ENCODE measurements around the gene SPDYA. TPM values are rescaled to one million over a fixed set of nuclear protein-coding genes. Genes with fewer than 3 reads are reported as not detected.

SPDYA gene
- polyA plus RNA-seq, 1 donor from 2014 or later = 0.46 TPM

DNA sequence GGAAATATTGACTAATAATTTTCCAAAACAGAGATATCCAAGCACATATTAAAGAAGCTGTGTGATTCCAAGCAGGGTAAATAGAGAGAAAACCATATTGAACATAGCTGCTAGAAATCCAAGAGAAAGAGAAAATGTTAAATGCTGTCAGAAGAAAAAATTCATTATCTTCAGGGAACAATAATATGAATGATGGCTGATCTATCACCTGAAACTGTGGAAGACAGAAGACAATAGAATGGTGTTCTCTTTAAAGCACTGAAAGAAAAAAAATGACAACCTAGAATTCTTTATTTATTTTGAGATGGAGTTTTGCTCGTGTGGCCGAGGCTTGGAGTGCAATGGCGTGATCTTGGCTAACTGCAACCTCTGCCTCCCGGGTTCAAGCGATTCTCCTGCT is 41.7 kb upstream of the SPDYA start:
- H3K9me3 ChIP-seq (ENCODE audit: low read length) = no peaks in the 10 kb centered on the region
- H3K9ac ChIP-seq (ENCODE audit: low read length) = no peak overlapping the region
- peaks cover 6% of the 10 kb centered on the region for H3F3A ChIP-seq (ENCODE audit: insufficient read depth, low read length, poor library complexity, severe bottlenecking)
- H2AFZ ChIP-seq (ENCODE audit: low read depth, low read length) = no peak overlapping the region
- peaks cover 15% of the 10 kb centered on the region for H4K20me1 ChIP-seq (ENCODE audit: insufficient read depth)
- no peaks in the 10 kb centered on the region for H3K36me3 ChIP-seq (ENCODE audit: insufficient read depth, low read length)
- no peaks in the 10 kb centered on the region for H3K27me3 ChIP-seq (ENCODE audit: insufficient read depth, low read depth, low read length)
- no peak overlapping the region for H3K4me2 ChIP-seq (ENCODE audit: low read length)
- no peak overlapping the region for H3K27ac ChIP-seq (ENCODE audit: low read length)
- peaks cover 93% of the 10 kb centered on the region for H3K79me2 ChIP-seq (replicated peaks; ENCODE audit: insufficient read depth, low read length)
- H3K4me3 ChIP-seq (ENCODE audit: low read length) = no peak overlapping the region
- no peaks in the 10 kb centered on the region for H3K9me2 ChIP-seq (ENCODE audit: insufficient read depth, low read length)
- TF ChIP-seq EP300 (conservative IDR thresholded peaks at IDR 0.05; ENCODE audit: poor library complexity, severe bottlenecking) = no peak
- TF ChIP-seq TAF1 (IDR thresholded peaks at IDR 0.05; ENCODE audit: low read depth) = no peak
- TF ChIP-seq POLR2AphosphoS5 (IDR thresholded peaks at IDR 0.05) = no peak
- no peak for TF ChIP-seq RAD21 (conservative IDR thresholded peaks at IDR 0.05)

DNA sequence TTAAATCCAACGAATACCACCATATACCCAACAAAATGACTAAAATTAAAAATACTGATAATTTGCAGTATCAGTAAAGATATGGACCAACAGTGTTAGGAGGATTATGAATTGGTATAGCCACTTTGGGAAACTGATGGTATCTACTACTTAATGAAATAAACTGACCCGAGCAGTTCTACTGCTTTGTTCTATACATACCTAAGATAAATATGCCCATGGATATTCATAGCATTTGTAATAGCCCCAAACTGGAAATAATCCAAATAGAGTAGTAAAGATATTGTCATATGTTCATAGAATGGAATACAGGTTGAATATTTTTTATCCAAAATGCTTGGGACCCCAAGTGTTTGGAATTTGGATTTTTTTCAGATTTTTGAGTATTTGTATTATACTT is 38.3 kb upstream of the SPDYA start:
- H3F3A ChIP-seq (ENCODE audit: insufficient read depth, low read length, poor library complexity, severe bottlenecking) = no peaks in the 10 kb centered on the region
- no peaks in the 10 kb centered on the region for H3K9me2 ChIP-seq (ENCODE audit: insufficient read depth, low read length)
- peaks cover 11% of the 10 kb centered on the region for H4K20me1 ChIP-seq (ENCODE audit: insufficient read depth)
- no peaks in the 10 kb centered on the region for H3K27me3 ChIP-seq (ENCODE audit: insufficient read depth, low read depth, low read length)
- H3K36me3 ChIP-seq (ENCODE audit: insufficient read depth, low read length) = no peaks in the 10 kb centered on the region
- H2AFZ ChIP-seq (ENCODE audit: low read depth, low read length) = no peak overlapping the region
- H3K79me2 ChIP-seq (replicated peaks; ENCODE audit: insufficient read depth, low read length) = peaks cover 89% of the 10 kb centered on the region
- H3K27ac ChIP-seq (ENCODE audit: low read length) = no peak overlapping the region
- H3K9ac ChIP-seq (ENCODE audit: low read length) = no peak overlapping the region
- TF ChIP-seq POLR2AphosphoS5 (IDR thresholded peaks at IDR 0.05) (no peak), SMC3 (conservative IDR thresholded peaks at IDR 0.05; ENCODE audit: poor library complexity) (no peak), MXI1 (conservative IDR thresholded peaks at IDR 0.05; ENCODE audit: poor library complexity, severe bottlenecking) (no peak), TAF1 (IDR thresholded peaks at IDR 0.05; ENCODE audit: low read depth) (no peak), EZH2 (IDR thresholded peaks at IDR 0.05; ENCODE audit: borderline replicate concordance, insufficient read depth, low read length, poor library complexity, severe bottlenecking) (no peak), RAD21 (conservative IDR thresholded peaks at IDR 0.05) (no peak), EP300 (conservative IDR thresholded peaks at IDR 0.05; ENCODE audit: poor library complexity, severe bottlenecking) (no peak)
- TF ChIP-seq, protein P1, sequence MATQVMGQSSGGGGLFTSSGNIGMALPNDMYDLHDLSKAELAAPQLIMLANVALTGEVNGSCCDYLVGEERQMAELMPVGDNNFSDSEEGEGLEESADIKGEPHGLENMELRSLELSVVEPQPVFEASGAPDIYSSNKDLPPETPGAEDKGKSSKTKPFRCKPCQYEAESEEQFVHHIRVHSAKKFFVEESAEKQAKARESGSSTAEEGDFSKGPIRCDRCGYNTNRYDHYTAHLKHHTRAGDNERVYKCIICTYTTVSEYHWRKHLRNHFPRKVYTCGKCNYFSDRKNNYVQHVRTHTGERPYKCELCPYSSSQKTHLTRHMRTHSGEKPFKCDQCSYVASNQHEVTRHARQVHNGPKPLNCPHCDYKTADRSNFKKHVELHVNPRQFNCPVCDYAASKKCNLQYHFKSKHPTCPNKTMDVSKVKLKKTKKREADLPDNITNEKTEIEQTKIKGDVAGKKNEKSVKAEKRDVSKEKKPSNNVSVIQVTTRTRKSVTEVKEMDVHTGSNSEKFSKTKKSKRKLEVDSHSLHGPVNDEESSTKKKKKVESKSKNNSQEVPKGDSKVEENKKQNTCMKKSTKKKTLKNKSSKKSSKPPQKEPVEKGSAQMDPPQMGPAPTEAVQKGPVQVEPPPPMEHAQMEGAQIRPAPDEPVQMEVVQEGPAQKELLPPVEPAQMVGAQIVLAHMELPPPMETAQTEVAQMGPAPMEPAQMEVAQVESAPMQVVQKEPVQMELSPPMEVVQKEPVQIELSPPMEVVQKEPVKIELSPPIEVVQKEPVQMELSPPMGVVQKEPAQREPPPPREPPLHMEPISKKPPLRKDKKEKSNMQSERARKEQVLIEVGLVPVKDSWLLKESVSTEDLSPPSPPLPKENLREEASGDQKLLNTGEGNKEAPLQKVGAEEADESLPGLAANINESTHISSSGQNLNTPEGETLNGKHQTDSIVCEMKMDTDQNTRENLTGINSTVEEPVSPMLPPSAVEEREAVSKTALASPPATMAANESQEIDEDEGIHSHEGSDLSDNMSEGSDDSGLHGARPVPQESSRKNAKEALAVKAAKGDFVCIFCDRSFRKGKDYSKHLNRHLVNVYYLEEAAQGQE (IDR thresholded peaks at IDR 0.05; ENCODE audit: borderline replicate concordance) = no peak
- TF ChIP-seq, protein P2, sequence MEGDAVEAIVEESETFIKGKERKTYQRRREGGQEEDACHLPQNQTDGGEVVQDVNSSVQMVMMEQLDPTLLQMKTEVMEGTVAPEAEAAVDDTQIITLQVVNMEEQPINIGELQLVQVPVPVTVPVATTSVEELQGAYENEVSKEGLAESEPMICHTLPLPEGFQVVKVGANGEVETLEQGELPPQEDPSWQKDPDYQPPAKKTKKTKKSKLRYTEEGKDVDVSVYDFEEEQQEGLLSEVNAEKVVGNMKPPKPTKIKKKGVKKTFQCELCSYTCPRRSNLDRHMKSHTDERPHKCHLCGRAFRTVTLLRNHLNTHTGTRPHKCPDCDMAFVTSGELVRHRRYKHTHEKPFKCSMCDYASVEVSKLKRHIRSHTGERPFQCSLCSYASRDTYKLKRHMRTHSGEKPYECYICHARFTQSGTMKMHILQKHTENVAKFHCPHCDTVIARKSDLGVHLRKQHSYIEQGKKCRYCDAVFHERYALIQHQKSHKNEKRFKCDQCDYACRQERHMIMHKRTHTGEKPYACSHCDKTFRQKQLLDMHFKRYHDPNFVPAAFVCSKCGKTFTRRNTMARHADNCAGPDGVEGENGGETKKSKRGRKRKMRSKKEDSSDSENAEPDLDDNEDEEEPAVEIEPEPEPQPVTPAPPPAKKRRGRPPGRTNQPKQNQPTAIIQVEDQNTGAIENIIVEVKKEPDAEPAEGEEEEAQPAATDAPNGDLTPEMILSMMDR (IDR thresholded peaks at IDR 0.05; ENCODE audit: poor library complexity, severe bottlenecking) = no peak
- no peak overlapping the region for H3K4me3 ChIP-seq (ENCODE audit: low read length)
- no peak overlapping the region for H3K4me2 ChIP-seq (ENCODE audit: low read length)
- H3K9me3 ChIP-seq (ENCODE audit: low read length) = no peaks in the 10 kb centered on the region

Measured in neural cell (in vitro differentiated cells).